ES-I3 (cell line): ENCODE results near the gene PHF2.

Experiments used
- H3K36me3 ChIP-seq: 2 replicates; pipeline ENCODE4 v1.6.1; 2013; ENCODE audit warnings: mild to moderate bottlenecking, low read length, control low read depth, moderate library complexity; ENCODE audit not compliant: insufficient read depth
- H3K4me1 ChIP-seq: 2 replicates; pipeline ENCODE4 v1.6.1; 2013; ENCODE audit warnings: mild to moderate bottlenecking, control low read depth, low read length; ENCODE audit not compliant: insufficient read depth
- H3K9ac ChIP-seq: 2 replicates; pipeline ENCODE4 v1.6.1; 2013; ENCODE audit warnings: low read depth, mild to moderate bottlenecking, low read length, moderate library complexity
- H3K9me3 ChIP-seq: 2 replicates; pipeline ENCODE4 v1.6.1; 2013; ENCODE audit warnings: mild to moderate bottlenecking, low read length, moderate library complexity; ENCODE audit not compliant: control insufficient read depth, insufficient read depth

Gene PHF2

GRCh38 chr9:93587284-93587650, 10.9 kb downstream of the PHF2 start:
- Histone ChIP-seq H3K36me3 (no peaks in the 10 kb centered on the region), H3K9ac (no peak overlapping the region), H3K9me3 (no peaks in the 10 kb centered on the region), H3K4me1 (0 out of 2 replicates have a peak, but pooled peaks cover 2% of the 10 kb centered on the region)

GRCh38 chr9:93587651-93588347, 11.4 kb downstream of the PHF2 start:
- Histone ChIP-seq H3K4me1 (0 out of 2 replicates have a peak, but pooled peaks cover 2% of the 10 kb centered on the region), H3K9ac (no peak overlapping the region), H3K9me3 (no peaks in the 10 kb centered on the region), H3K36me3 (no peaks in the 10 kb centered on the region)

GRCh38 chr9:93588641-93589609, 12.5 kb downstream of the PHF2 start:
- no peaks in the 10 kb centered on the region for H3K9me3 ChIP-seq
- H3K36me3 ChIP-seq: no peaks in the 10 kb centered on the region
- no peak overlapping the region for H3K9ac ChIP-seq
- 0 out of 2 replicates have a peak, but pooled peaks cover 2% of the 10 kb centered on the region for H3K4me1 ChIP-seq

- Histone ChIP-seq H3K9ac (no peak overlapping the region), H3K9me3 (no peaks in the 10 kb centered on the region), H3K4me1 (peaks cover 7% of the 10 kb centered on the region; the same call in 1 of the 2 replicates), H3K36me3 (no peaks in the 10 kb centered on the region)
Measured at GRCh38 chr9:93589688-93590087, 13.3 kb downstream of the PHF2 start.

GRCh38 chr9:93590609-93591234, 14.3 kb downstream of the PHF2 start:
- no peaks in the 10 kb centered on the region for H3K9me3 ChIP-seq
- H3K9ac ChIP-seq: no peak overlapping the region
- no peaks in the 10 kb centered on the region for H3K36me3 ChIP-seq
- H3K4me1 ChIP-seq: peaks cover 7% of the 10 kb centered on the region; the same call in 1 of the 2 replicates

DNA sequence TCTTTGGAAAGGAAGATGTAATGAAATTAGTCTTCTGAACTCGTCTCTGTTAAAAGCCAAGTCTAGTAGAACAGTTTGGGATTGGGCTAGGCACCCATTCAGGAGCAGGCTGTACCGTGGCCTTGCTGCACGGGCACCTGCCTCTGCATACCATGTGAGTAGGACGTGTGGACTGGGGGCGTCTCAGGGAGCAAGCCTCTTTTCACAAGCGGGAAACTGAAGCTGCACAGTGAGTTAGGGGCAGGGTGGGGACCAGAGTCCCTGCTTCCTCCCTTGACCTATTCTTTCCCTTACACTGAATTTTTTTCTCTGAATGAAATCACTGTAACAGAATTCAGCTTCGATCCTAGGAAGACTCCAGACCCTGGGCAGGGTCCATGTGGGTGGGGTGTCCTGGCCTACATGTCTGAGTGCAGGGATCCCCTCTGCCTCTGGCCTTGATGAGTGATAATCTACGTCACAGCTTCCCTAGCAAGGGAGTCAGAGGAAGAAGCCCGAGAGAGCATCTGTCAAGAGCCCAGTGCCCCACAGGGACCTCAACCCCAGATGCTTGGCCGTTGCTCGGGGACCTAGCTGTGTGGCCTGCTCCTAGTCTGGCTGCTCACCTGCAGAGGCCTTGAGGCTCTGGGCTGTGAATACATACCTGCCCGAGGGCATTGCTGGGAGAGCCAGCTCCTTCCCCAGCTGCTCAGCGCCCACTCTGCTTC, 15.1 kb downstream of the PHF2 start:
- peaks cover 7% of the 10 kb centered on the region; the same call in 1 of the 2 replicates for H3K4me1 ChIP-seq
- no peaks in the 10 kb centered on the region for H3K9me3 ChIP-seq
- H3K36me3 ChIP-seq: no peaks in the 10 kb centered on the region
- H3K9ac ChIP-seq: no peak overlapping the region

DNA sequence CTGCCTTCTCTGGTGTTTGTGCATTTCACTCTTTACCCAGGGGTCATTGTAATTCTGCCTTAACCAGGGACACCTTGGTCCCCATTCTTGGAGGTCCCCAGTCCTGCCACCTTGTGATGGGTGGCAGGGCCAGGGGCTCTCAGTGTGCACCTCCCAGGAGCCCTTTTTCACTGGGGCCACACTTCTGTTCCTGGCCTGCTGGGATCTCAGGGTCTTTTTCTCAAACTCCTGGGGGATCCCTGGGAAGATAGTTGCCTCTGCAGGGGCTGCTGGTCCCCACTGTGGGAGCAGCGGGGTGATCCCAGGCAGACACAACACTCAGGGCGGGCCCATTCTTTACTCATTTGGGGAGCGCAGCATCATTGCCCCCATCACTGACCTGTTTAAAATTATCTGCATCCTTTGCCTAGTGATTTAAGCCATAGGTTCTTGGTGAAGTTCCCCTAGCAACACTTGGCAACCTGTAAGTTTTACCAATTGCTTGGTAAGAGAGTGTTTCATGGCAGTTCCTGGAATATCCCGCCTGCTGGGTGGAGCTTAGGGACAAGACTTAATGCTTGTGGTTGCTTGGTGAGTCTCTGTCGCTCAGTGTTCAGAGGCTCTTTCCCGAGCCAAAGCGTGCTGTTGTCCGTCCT, 15.7 kb downstream of the PHF2 start:
- Histone ChIP-seq H3K4me1 (peaks cover 7% of the 10 kb centered on the region; the same call in 1 of the 2 replicates), H3K9me3 (no peaks in the 10 kb centered on the region), H3K9ac (no peak overlapping the region), H3K36me3 (no peaks in the 10 kb centered on the region)

- Histone ChIP-seq H3K9ac (no peak overlapping the region), H3K9me3 (no peaks in the 10 kb centered on the region), H3K36me3 (no peaks in the 10 kb centered on the region), H3K4me1 (peaks cover 7% of the 10 kb centered on the region; the same call in 1 of the 2 replicates)
Measured at GRCh38 chr9:93592643-93593021, 16.2 kb downstream of the PHF2 start.

GRCh38 chr9:93593144-93593658, 16.8 kb downstream of the PHF2 start:
- no peak overlapping the region for H3K9ac ChIP-seq
- H3K4me1 ChIP-seq: peaks cover 7% of the 10 kb centered on the region; the same call in 1 of the 2 replicates

GRCh38 chr9:93594041-93594756, 17.8 kb downstream of the PHF2 start:
- no peaks in the 10 kb centered on the region for H3K36me3 ChIP-seq
- H3K4me1 ChIP-seq: peaks cover 7% of the 10 kb centered on the region; the same call in 1 of the 2 replicates
- no peak overlapping the region for H3K9ac ChIP-seq
- no peaks in the 10 kb centered on the region for H3K9me3 ChIP-seq

More at GRCh38 chr9:93593144-93593658, 16.8 kb downstream of the PHF2 start:
- no peaks in the 10 kb centered on the region for H3K9me3 ChIP-seq
- H3K36me3 ChIP-seq: no peaks in the 10 kb centered on the region

DNA sequence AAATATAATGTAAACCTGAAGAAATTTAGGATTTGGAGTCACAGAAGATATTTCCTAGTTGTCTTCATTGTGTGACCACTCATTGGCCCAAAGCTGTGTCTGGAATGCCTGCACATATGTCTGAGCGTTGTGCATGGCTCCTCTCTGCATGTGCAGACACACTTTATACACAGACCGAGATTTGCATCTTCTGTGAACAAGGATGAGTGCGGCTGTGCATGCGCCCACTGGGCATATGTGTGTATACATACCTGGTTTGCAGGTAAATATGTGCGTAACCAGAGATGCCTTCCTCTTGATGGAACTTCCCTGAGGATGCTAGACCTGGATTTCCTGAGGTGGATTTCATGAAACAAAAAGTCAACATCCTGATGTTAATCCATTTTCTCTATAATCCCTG, 19.1 kb downstream of the PHF2 start:
- H3K9me3 ChIP-seq: no peaks in the 10 kb centered on the region
- no peak overlapping the region for H3K9ac ChIP-seq
- peaks cover 13% of the 10 kb centered on the region for H3K4me1 ChIP-seq
- H3K36me3 ChIP-seq: no peaks in the 10 kb centered on the region

GRCh38 chr9:93595861-93596365, 19.5 kb downstream of the PHF2 start:
- no peaks in the 10 kb centered on the region for H3K9me3 ChIP-seq
- H3K9ac ChIP-seq: no peak overlapping the region
- peaks cover 17% of the 10 kb centered on the region for H3K4me1 ChIP-seq
- H3K36me3 ChIP-seq: no peaks in the 10 kb centered on the region

DNA sequence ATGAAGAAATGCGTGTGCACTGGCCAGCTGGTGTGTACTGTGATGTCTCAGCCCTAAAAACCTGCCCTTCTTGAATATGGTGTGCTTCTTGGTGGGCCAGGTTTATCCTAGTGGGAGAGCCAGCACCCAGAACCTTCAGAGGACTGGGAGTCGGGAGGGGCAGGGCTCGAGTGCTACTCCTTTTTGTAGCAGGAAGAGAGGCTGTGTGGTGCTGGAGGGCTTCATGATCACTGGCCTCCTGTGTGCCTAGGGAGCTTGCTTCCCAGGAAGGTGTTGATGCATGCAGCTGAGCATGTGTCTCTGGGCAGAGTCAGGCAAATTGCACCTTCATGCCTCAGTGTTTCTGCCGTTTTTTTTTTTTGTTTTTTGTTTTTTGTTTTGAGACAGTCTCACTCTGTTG, 20.0 kb downstream of the PHF2 start:
- Histone ChIP-seq H3K9ac (no peak overlapping the region), H3K9me3 (no peaks in the 10 kb centered on the region), H3K36me3 (no peaks in the 10 kb centered on the region), H3K4me1 (peaks cover 17% of the 10 kb centered on the region)
